Liver (tissue), 9 donors: ENCODE measurements around the gene PAX7. TPM values are rescaled to one million over a fixed set of nuclear protein-coding genes. Genes with fewer than 3 reads are reported as not detected.

ENCODE experiments used
- DNase-seq: peaks from one replicate; pipeline ENCODE4 v3.0.0-alpha.2; 2017; ENCODE audit warnings: low spot score
- H3K27ac ChIP-seq, 2 donors: one replicate each; pipeline ENCODE4 v1.7.0; 2013; ENCODE audit warnings: inconsistent platforms in 2 of 2, low read length in 2 of 2, control low read depth in 1 of 2, low read depth in 1 of 2, mild to moderate bottlenecking in 1 of 2
- H3K27me3 ChIP-seq, 4 donors: one replicate each; pipeline versions ENCODE4 v1.6.1 to v1.7.0; 2013; ENCODE audit warnings: low read length in 3 of 4, inconsistent platforms in 1 of 4, mild to moderate bottlenecking in 1 of 4, moderate library complexity in 1 of 4; ENCODE audit not compliant: control insufficient read depth in 4 of 4, insufficient read depth in 4 of 4
- H3K36me3 ChIP-seq, 4 donors: one replicate each; pipeline versions ENCODE4 v1.6.1 to v1.7.0; 2013; ENCODE audit warnings: low read length in 3 of 4, mild to moderate bottlenecking in 3 of 4, low read depth in 1 of 4, moderate library complexity in 1 of 4; ENCODE audit not compliant: control insufficient read depth in 4 of 4, insufficient read depth in 3 of 4
- H3K4me1 ChIP-seq, 4 donors: one replicate each; pipeline versions ENCODE4 v1.6.1 to v1.7.0; 2013; ENCODE audit warnings: low read length in 3 of 4, mild to moderate bottlenecking in 3 of 4, moderate library complexity in 1 of 4; ENCODE audit not compliant: control insufficient read depth in 4 of 4, insufficient read depth in 4 of 4
- H3K4me3 ChIP-seq, 3 donors: one replicate each; pipeline versions ENCODE4 v1.6.1 to v1.7.0; 2013; ENCODE audit warnings: low read length in 3 of 3, control low read depth in 1 of 3, low read depth in 1 of 3, mild to moderate bottlenecking in 1 of 3
- H3K9ac ChIP-seq, 2 donors: one replicate each; pipeline ENCODE4 v1.7.0; 2013; ENCODE audit warnings: low read length in 2 of 2, mild to moderate bottlenecking in 2 of 2, moderate library complexity in 2 of 2, control low read depth in 1 of 2, low read depth in 1 of 2
- H3K9me3 ChIP-seq, 4 donors: one replicate each; pipeline versions ENCODE4 v1.6.1 to v1.7.0; 2013; ENCODE audit warnings: low read length in 3 of 4; ENCODE audit not compliant: control insufficient read depth in 4 of 4
- EGR1 ChIP-seq, 2 donors: IDR thresholded peaks; 2 replicates each; pipeline ENCODE4 v1.6.1; 2016 to 2018; ENCODE audit warnings: antibody characterized with exemption in 2 of 2, low read depth in 2 of 2
- GABPA ChIP-seq, 2 donors: IDR thresholded peaks in 1 of 2; conservative IDR thresholded peaks in 1 of 2; 2 replicates each; pipeline ENCODE4 v1.6.1; 2016; ENCODE audit warnings: antibody characterized with exemption in 2 of 2, mild to moderate bottlenecking in 1 of 2, moderate library complexity in 1 of 2
- HNF4A ChIP-seq, 2 donors: conservative IDR thresholded peaks; 2 replicates each; pipeline ENCODE4 v1.6.1; 2016; ENCODE audit warnings: antibody characterized with exemption in 2 of 2, mild to moderate bottlenecking in 2 of 2
- HNF4G ChIP-seq: IDR thresholded peaks from 2 replicates; pipeline ENCODE4 v1.6.1; 2016; ENCODE audit warnings: antibody characterized with exemption
- JUND ChIP-seq, 2 donors: IDR thresholded peaks; 2 replicates each; pipeline ENCODE4 v1.6.1; 2016; ENCODE audit warnings: antibody characterized with exemption in 2 of 2
- NR2F2 ChIP-seq: IDR thresholded peaks from 2 replicates; pipeline ENCODE4 v1.6.1; 2016; ENCODE audit warnings: antibody characterized with exemption
- RXRA ChIP-seq, 2 donors: IDR thresholded peaks; 2 replicates each; pipeline ENCODE4 v1.6.1; 2017 to 2018; ENCODE audit warnings: antibody characterized with exemption in 2 of 2, mild to moderate bottlenecking in 1 of 2
- SP1 ChIP-seq: IDR thresholded peaks from 2 replicates; pipeline ENCODE4 v1.6.1; 2018; ENCODE audit warnings: antibody characterized with exemption, mild to moderate bottlenecking
- TAF1 ChIP-seq: conservative IDR thresholded peaks from 2 replicates; pipeline ENCODE4 v1.6.1; 2016; ENCODE audit warnings: antibody characterized with exemption, mild to moderate bottlenecking
- YY1 ChIP-seq: IDR thresholded peaks from 2 replicates; pipeline ENCODE4 v1.6.1; 2016; ENCODE audit warnings: antibody characterized with exemption, mild to moderate bottlenecking
- WGBS: extraction: QIAGEN DNeasy Blood & Tissue Kit; methylation state at CpG from one replicate; pipeline ENCODE4 v1.1.7; 2013; 5-methylcytosine and 5-hydroxymethylcytosine counted together
- polyA plus RNA-seq, 2 donors: library from polyadenylated mRNA; stranded (reverse) in 1 of 2; unstranded in 1 of 2; fragments of 200-250 nt in 1 of 2; fragments of >200 nt in 1 of 2; fragmentation: Nextera tagmentation in 1 of 2; extraction: Ambion mirVana in 1 of 2; gene quantifications; one replicate each; pipeline versions ENCODE4 v1.2.1 to v1.2.3, GENCODE V29; 2013 to 2015
- total RNA-seq, 2 donors: library from RNA; depleted of rRNA; stranded (reverse); fragments of >200 nt; gene quantifications; one replicate each; pipeline ENCODE4 v1.2.3, GENCODE V29; 2014
- TF ChIP-seq, protein P1 (sequence below): IDR thresholded peaks from 2 replicates; pipeline ENCODE4 v1.6.1; 2016; ENCODE audit warnings: antibody characterized with exemption
- TF ChIP-seq, protein P2 (sequence below): IDR thresholded peaks from 2 replicates; pipeline ENCODE4 v1.6.1; 2016; ENCODE audit warnings: antibody characterized with exemption
- TF ChIP-seq, protein P3 (sequence below): fragments of 150-350 bp; IDR thresholded peaks from 2 replicates; pipeline ENCODE4 v1.5.1; 2017; ENCODE audit warnings: improper control_type of control experiment, low read depth, low read length; ENCODE audit not compliant: missing input control
- TF ChIP-seq, protein P4 (sequence below): IDR thresholded peaks from 2 replicates; pipeline ENCODE4 v1.6.1; 2016; ENCODE audit warnings: antibody characterized with exemption, mild to moderate bottlenecking
- donor health status: healthy.
- donor health status: healthy.
- donor health status: healthy.
- donor health status: healthy.
- donor health status: healthy.

The PAX7 gene
- total and polyA plus RNA-seq, 4 donors = not detected

DNA sequence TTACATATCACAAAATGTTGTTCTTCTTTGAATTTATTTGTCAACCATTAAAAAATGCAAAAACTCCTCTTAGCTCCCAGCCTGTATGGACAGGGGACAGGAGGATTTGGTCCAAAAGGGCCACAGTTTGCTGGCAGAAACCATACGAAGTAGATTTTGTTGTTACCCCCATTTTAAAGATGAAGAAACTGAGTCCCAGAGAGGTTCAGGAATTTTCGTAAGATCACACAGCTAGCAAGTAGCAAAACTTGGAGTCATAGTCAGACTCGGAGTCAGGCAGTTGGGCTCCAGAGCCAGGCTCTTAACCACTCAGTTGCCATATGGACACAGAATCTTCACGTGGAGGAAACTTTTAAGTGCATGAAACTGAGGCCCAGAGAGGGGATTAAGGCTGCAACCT lies 137.4 kb downstream of the PAX7 start:
- Histone ChIP-seq H3K4me1 (no peaks in the 10 kb centered on the region), H3K4me3 (no peak overlapping the region), H3K9me3 (no peaks in the 10 kb centered on the region), H3K27me3 (peaks cover 0 to 9% (median 1%) of the 10 kb centered on the region in 4 donors), H3K36me3 (no peaks in the 10 kb centered on the region), H3K27ac (no peak overlapping the region), H3K9ac (no peak overlapping the region)
- TF ChIP-seq, protein P1, sequence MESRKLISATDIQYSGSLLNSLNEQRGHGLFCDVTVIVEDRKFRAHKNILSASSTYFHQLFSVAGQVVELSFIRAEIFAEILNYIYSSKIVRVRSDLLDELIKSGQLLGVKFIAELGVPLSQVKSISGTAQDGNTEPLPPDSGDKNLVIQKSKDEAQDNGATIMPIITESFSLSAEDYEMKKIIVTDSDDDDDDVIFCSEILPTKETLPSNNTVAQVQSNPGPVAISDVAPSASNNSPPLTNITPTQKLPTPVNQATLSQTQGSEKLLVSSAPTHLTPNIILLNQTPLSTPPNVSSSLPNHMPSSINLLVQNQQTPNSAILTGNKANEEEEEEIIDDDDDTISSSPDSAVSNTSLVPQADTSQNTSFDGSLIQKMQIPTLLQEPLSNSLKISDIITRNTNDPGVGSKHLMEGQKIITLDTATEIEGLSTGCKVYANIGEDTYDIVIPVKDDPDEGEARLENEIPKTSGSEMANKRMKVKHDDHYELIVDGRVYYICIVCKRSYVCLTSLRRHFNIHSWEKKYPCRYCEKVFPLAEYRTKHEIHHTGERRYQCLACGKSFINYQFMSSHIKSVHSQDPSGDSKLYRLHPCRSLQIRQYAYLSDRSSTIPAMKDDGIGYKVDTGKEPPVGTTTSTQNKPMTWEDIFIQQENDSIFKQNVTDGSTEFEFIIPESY = no peak
- TF ChIP-seq HNF4G (no peak), NR2F2 (no peak), HNF4A (conservative IDR thresholded peaks at IDR 0.05) (no peak), EGR1 (IDR thresholded peaks at IDR 0.05; ENCODE audit: low read depth in 2 of 2) (no peak), JUND (IDR thresholded peaks at IDR 0.05) (no peak), TAF1 (no peak), YY1 (no peak), GABPA (IDR thresholded peaks at IDR 0.05 in 1 of 2, conservative IDR thresholded peaks at IDR 0.05 in 1 of 2) (no peak), RXRA (IDR thresholded peaks at IDR 0.05) (no peak)
- TF ChIP-seq, protein P2, sequence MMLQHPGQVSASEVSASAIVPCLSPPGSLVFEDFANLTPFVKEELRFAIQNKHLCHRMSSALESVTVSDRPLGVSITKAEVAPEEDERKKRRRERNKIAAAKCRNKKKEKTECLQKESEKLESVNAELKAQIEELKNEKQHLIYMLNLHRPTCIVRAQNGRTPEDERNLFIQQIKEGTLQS = no peak
- TF ChIP-seq, protein P3, sequence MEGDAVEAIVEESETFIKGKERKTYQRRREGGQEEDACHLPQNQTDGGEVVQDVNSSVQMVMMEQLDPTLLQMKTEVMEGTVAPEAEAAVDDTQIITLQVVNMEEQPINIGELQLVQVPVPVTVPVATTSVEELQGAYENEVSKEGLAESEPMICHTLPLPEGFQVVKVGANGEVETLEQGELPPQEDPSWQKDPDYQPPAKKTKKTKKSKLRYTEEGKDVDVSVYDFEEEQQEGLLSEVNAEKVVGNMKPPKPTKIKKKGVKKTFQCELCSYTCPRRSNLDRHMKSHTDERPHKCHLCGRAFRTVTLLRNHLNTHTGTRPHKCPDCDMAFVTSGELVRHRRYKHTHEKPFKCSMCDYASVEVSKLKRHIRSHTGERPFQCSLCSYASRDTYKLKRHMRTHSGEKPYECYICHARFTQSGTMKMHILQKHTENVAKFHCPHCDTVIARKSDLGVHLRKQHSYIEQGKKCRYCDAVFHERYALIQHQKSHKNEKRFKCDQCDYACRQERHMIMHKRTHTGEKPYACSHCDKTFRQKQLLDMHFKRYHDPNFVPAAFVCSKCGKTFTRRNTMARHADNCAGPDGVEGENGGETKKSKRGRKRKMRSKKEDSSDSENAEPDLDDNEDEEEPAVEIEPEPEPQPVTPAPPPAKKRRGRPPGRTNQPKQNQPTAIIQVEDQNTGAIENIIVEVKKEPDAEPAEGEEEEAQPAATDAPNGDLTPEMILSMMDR = no peak
- TF ChIP-seq, protein P4, sequence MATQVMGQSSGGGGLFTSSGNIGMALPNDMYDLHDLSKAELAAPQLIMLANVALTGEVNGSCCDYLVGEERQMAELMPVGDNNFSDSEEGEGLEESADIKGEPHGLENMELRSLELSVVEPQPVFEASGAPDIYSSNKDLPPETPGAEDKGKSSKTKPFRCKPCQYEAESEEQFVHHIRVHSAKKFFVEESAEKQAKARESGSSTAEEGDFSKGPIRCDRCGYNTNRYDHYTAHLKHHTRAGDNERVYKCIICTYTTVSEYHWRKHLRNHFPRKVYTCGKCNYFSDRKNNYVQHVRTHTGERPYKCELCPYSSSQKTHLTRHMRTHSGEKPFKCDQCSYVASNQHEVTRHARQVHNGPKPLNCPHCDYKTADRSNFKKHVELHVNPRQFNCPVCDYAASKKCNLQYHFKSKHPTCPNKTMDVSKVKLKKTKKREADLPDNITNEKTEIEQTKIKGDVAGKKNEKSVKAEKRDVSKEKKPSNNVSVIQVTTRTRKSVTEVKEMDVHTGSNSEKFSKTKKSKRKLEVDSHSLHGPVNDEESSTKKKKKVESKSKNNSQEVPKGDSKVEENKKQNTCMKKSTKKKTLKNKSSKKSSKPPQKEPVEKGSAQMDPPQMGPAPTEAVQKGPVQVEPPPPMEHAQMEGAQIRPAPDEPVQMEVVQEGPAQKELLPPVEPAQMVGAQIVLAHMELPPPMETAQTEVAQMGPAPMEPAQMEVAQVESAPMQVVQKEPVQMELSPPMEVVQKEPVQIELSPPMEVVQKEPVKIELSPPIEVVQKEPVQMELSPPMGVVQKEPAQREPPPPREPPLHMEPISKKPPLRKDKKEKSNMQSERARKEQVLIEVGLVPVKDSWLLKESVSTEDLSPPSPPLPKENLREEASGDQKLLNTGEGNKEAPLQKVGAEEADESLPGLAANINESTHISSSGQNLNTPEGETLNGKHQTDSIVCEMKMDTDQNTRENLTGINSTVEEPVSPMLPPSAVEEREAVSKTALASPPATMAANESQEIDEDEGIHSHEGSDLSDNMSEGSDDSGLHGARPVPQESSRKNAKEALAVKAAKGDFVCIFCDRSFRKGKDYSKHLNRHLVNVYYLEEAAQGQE = no peak
- no peak for DNase-seq
- WGBS = 56% methylated on average over 4 of the region's 4 CpGs

DNA sequence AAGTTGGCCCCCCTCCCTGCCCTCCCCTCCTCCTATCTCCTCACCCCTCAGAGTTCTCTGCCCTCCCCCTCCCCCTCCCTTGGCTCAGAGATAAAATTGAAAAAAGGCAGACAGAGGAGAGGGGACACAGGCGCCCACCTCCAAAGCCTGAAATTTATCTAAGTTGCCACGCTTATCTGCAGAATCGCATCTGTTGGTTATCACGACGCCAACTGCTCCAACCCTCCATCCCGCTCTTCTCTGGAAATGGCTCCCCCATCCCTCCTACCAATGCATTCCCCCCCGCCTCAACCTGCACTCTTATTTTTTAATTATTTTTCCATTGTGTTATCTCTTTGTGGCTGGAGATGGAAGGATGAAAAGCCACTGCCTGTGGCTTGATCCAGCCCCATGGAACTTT lies 138.5 kb downstream of the PAX7 start:
- no peak for DNase-seq
- 33% methylated on average over 7 of the region's 7 CpGs for WGBS
- H3K4me3 ChIP-seq = no peak overlapping the region
- H3K9ac ChIP-seq = no peak overlapping the region
- H3K36me3 ChIP-seq = no peaks in the 10 kb centered on the region
- no peaks in the 10 kb centered on the region for H3K4me1 ChIP-seq
- TF ChIP-seq SP1 = no peak
- peaks cover 0 to 7% (median 1%) of the 10 kb centered on the region in 4 donors for H3K27me3 ChIP-seq
- no peaks in the 10 kb centered on the region for H3K9me3 ChIP-seq
- H3K27ac ChIP-seq = no peak overlapping the region
